GM19438 (cell line): ENCODE measurements around the gene ABHD2.
"Not testable (repeated sequence)": the region's sequence is repeated elsewhere in the genome, so short reads cannot be mapped to it uniquely, and the experiment has no call there.

Source experiments
- ATAC-seq: cut with Tn5 transposase; IDR thresholded peaks from one replicate; pipeline ENCODE4 v1.9.1; 2021; ENCODE audit warnings: low read depth; ENCODE audit not compliant: unreplicated experiment

ABHD2 gene

GRCh38 chr15:89118481-89118989 lies 30.3 kb downstream of the ABHD2 start:
- no peak for ATAC-seq

- ATAC-seq = no peak
Measured at GRCh38 chr15:89119489-89120478, 31.5 kb downstream of the ABHD2 start.

GRCh38 chr15:89120479-89121000 lies 32.3 kb downstream of the ABHD2 start:
- not testable (repeated sequence) for ATAC-seq

GRCh38 chr15:89121414-89121813 lies 33.2 kb downstream of the ABHD2 start:
- ATAC-seq = no peak

GRCh38 chr15:89122505-89123180 lies 34.4 kb downstream of the ABHD2 start:
- ATAC-seq = no peak

GRCh38 chr15:89123181-89123525 lies 34.9 kb downstream of the ABHD2 start:
- ATAC-seq = no peak

- ATAC-seq = no peak
Measured at GRCh38 chr15:89125088-89125826, 37.0 kb downstream of the ABHD2 start.

GRCh38 chr15:89126009-89126408 lies 37.8 kb downstream of the ABHD2 start:
- ATAC-seq = no peak

- no peak for ATAC-seq
Measured at GRCh38 chr15:89127054-89127702, 38.9 kb downstream of the ABHD2 start.

- no peak for ATAC-seq
Measured at GRCh38 chr15:89128320-89129122, 40.3 kb downstream of the ABHD2 start.

GRCh38 chr15:89129123-89129815 lies 41.0 kb downstream of the ABHD2 start:
- ATAC-seq = no peak

GRCh38 chr15:89129816-89130134 lies 41.5 kb downstream of the ABHD2 start:
- ATAC-seq = no peak

GRCh38 chr15:89130201-89130600 lies 41.9 kb downstream of the ABHD2 start:
- ATAC-seq = peak; percentile 85

GRCh38 chr15:89131731-89132130 lies 43.5 kb downstream of the ABHD2 start:
- no peak for ATAC-seq

- no peak for ATAC-seq
Measured at GRCh38 chr15:89132611-89133507, 44.6 kb downstream of the ABHD2 start.

GRCh38 chr15:89135387-89136077 lies 47.3 kb downstream of the ABHD2 start:
- ATAC-seq = not testable (repeated sequence)

- ATAC-seq = no peak
Measured at GRCh38 chr15:89136078-89136806, 48.0 kb downstream of the ABHD2 start.
